Activated gamma-delta T cell (primary cell): Measurements from ENCODE around the gene SLC22A15.
"Not testable (repeated sequence)": the region's sequence is repeated elsewhere in the genome, so short reads cannot be mapped to it uniquely, and the experiment has no call there.

ENCODE experiments used
- DNase-seq: peaks from one replicate; lab custom pipeline; 2025; lab: John Stamatoyannopoulos, UW

Gene SLC22A15

GRCh38 chr1:115980998-115981993 lies 5.0 kb downstream of the SLC22A15 start:
- DNase-seq, result no peak

GRCh38 chr1:115982400-115982799 lies 6.1 kb downstream of the SLC22A15 start:
- no peak for DNase-seq

- DNase-seq, result no peak
Observed at GRCh38 chr1:115983584-115983983, 7.3 kb downstream of the SLC22A15 start.

DNA sequence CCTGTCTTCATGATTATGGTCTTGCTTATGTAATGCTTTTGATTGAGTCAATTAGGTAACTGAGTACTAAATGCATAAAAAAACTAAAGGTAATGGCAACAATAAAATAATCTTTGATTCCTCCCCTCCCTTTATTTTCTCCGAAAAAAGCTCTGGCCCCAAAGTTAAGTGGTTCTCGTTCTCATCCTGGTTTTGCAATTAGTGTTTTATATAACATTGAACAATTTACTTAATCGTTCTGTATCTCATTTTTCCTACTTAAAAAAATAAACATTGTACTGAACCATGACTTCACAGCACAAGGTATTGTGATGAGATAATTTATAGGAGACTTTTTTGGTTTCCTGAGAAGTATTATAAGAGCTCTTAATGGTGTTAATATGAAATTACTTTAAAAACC lies 11.3 kb downstream of the SLC22A15 start:
- no peak for DNase-seq

- no peak for DNase-seq
Observed at GRCh38 chr1:115988953-115989352, 12.6 kb downstream of the SLC22A15 start.

DNA sequence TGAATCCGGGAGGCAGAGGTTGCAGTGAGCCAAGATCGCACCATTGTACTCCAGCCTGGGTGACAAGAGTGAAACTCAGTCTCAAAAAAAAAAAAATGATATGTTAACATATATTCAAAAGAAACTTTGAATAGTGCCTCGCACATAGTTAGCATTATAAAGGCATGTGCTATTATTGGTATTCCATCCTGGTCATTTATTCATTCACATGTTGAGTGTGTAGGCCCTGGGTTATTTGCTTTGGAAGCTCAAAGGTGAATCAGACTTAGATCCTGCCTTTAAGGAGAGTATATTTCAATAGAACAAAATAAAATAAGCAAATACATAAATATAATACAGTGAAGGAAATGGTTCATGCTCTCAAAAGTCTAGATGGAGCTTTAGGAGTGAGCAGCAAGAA lies 13.4 kb downstream of the SLC22A15 start:
- no peak for DNase-seq

DNA sequence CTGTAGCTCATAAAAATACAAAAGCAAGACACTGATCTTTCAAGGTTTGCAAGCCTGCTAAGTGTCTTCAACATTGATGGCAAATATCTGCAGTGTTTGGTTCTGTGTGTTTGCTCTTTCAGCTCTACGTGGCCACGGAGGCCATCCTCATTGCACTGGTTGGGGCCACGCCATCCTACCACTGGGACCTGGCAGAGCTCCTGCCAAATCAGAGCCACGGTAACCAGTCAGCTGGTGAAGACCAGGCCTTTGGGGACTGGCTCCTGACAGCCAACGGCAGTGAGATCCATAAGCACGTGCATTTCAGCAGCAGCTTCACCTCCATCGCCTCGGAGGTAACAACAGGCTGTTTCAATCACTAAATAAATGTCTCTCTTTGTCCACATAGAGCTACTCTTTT lies 15.6 kb downstream of the SLC22A15 start:
- no peak for DNase-seq

DNA sequence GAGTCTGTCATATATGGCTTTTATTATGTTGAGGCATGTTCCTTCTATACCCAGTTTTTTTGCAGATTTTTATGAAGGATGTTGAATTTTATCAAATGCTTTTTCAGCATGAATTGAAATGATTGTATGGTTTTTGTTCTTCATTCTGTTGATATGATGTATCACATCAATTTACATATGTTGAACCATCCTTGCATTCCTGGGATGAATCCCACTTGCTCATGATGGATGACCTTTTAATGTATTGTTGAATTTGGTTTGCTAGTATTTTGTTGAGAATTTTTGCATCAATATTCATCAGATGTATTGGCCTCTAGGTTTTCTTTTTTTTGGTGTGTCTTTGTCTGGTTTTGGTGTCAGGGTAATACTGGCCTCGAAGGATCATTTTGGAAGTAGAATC lies 21.6 kb downstream of the SLC22A15 start:
- DNase-seq, result not testable (repeated sequence)

GRCh38 chr1:116001739-116002487 lies 25.6 kb downstream of the SLC22A15 start:
- DNase-seq, result no peak

GRCh38 chr1:116002781-116003420 lies 26.6 kb downstream of the SLC22A15 start:
- DNase-seq, result no peak

GRCh38 chr1:116003823-116004222 lies 27.5 kb downstream of the SLC22A15 start:
- DNase-seq, result no peak

DNA sequence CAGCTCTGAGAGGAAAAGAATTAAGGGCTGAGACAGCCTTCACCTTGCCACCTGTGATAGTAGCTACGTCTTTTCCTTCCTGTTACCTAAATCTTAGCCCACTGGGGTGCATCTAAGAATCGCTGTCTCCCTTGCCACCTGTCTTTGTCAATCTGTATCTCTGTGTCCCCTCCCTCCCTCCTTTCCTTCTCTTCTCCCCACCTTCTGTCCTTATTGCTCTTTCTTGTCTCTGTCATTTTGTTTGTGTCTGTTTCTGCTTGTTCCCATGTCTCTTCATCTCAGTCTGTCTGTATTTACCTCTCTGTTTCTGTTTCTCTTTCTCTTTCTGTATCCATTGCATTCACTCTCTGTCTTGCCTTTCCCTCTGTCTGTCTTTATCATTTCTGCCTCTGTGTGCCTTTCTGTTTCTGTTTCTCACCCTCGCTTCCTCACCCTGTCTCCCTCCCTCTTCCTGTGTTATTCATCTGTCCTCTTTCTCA lies 30.2 kb downstream of the SLC22A15 start:
- no peak for DNase-seq

- DNase-seq, result no peak
Observed at GRCh38 chr1:116008656-116009390, 32.5 kb downstream of the SLC22A15 start.

- no peak for DNase-seq
Observed at GRCh38 chr1:116012716-116013115, 36.4 kb downstream of the SLC22A15 start.

DNA sequence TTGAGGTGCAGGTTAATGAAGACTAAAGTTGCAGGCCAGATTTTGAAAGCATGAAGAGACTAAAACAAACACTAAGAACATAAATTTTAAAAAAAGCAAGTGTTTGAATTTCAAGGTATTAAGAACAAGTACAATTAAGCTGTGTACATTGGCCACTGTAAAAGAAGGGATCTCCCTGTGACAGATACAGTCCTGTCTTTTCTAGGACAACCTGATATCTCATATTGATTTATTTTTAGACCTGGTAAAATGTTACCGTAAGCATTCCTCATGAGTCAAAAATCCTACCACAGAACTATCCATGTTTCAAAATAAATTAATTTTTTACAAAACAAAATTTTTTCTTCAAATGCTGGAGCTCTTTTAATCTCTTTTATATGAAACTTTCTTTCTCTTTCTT lies 39.4 kb downstream of the SLC22A15 start:
- DNase-seq, result no peak

DNA sequence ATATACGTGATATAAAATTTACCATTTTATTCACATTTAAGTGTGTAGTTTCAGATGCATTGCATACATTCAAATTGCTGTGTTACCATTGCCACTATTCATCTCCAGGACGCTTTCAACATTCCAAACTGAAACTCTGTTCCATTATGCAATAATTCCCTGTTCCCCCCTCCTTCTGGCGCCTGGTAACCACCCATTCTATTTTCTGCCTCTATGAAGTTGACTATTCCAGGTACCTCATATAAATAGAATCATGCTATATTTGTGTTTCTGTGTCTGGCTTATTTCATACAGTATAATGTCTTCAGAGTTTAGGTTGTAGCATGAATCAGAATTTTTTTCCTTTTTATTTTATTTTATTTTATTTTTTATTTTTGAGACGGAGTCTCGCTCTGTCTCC lies 41.7 kb downstream of the SLC22A15 start:
- DNase-seq, result no peak

GRCh38 chr1:116019653-116020253 lies 43.4 kb downstream of the SLC22A15 start:
- DNase-seq, result no peak

DNA sequence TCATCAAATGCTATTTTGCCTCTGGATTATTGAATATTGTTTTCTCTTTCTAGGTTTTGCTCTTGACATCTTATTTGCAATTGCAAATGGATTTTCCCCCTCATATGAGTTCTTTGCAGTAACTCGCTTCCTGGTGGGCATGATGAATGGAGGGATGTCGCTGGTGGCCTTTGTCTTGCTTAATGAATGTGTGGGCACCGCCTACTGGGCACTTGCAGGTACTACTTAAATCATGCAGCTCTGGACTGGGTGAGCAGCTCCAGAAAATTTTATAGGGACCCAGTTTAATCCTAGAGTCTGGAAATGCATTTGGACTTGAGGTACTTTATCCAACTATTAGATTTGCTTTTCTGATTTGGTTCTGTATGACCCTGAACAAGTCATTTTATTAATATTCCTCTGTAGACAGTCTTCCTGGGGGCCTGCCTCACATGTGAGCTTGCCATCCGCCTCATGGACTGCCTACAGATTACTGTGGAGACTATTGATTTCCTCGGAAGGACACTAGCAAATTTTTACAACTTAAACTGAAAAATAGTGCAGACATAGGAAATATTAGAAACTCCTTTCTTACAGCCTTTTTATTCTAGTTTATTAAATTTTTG lies 44.5 kb downstream of the SLC22A15 start:
- DNase-seq, result no peak

DNA sequence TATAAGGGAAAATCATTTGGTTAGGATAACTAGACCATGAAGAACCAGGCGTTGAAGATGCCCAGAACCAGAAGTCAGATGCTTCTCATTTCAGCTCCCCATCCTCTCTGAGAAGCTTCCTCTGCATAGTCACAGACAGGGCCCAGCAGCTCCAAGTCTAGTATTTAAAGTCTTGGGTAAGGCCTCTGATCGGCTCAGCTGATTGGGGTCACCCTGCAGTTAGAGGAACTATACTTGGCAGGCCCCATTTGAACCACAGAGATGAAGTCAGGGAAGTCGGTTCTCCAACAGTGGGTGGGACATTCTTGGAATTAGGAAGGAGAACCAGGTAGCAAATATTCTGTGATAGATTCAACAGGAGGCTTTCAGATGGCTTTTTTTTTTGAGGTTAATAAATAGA lies 48.3 kb downstream of the SLC22A15 start:
- DNase-seq, result no peak

DNA sequence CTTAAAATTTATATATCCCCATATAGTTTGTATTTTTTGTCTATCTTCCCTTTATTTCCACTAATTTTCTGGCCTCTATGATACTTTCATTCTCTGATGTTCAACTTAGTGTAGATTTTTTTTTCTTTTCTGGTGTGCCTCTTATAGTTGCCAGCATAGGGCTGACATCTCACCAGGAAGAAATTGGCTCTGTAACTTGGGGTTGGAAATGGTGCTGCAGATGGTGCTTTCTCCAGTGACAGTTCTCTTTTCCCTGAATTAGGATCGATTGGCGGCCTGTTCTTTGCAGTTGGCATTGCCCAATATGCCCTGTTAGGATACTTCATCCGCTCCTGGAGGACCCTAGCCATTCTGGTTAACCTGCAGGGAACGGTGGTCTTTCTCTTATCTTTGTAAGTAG lies 50.3 kb downstream of the SLC22A15 start:
- DNase-seq, result no peak
